Activated T-cell treated with anti-CD3 and anti-CD28 coated beads for 4 hours (primary cell): Measurements from ENCODE around the gene SKIL.
"Not testable (repeated sequence)": the region's sequence is repeated elsewhere in the genome, so short reads cannot be mapped to it uniquely, and the experiment has no call there.

ENCODE experiments used
- DNase-seq: peaks from one replicate; pipeline ENCODE4 v3.0.0-alpha.2; 2020

Gene SKIL, protein sequence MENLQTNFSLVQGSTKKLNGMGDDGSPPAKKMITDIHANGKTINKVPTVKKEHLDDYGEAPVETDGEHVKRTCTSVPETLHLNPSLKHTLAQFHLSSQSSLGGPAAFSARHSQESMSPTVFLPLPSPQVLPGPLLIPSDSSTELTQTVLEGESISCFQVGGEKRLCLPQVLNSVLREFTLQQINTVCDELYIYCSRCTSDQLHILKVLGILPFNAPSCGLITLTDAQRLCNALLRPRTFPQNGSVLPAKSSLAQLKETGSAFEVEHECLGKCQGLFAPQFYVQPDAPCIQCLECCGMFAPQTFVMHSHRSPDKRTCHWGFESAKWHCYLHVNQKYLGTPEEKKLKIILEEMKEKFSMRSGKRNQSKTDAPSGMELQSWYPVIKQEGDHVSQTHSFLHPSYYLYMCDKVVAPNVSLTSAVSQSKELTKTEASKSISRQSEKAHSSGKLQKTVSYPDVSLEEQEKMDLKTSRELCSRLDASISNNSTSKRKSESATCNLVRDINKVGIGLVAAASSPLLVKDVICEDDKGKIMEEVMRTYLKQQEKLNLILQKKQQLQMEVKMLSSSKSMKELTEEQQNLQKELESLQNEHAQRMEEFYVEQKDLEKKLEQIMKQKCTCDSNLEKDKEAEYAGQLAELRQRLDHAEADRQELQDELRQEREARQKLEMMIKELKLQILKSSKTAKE

DNA sequence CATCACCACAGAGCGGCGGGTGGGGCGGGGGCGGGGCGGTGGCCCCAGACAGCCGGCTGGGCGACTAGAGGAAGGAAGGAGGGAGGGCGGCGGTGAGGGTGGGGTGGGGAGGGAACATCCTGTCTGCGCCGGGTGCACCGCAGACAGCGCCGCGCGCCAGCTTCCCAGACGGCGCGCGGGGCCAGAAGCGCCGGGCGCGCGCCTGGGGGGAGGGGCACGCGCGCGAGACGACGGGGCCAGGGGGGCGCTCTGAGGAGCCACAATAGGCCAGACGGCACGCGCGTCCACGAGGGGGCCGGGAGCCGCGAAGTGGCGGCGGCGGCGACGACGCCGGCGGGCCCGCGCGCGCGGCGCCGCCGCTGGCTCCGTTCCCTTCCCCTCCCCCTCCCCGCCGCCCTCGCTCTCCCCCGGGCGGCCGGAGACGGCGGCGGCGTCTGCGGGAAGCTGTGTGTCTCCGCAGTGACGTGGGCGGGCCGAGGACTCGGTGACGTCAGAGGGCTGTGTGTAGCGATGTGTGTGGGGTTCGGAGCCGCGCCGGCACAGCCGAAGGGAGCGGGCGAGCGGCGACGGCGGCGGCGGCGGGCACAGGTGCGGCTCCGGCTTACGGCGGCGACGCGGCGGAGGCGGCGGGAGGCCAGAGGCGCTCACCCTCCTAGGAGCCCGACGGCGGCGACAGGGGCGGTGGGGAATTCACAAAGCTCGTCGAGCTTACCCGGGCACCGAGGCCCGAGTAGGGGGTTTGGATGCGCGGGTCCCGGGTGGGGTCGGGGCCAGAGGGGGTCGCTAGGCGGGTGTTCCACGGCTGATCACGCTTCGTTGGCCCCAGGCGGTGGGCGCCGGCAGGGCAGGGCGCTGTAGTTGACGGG lies at the start of gene SKIL:
TSS of gene SKIL (plus strand) at position 540 of the 866 bp plus-strand sequence. CDS start 2,617 bp downstream, outside the sequence.
- peak; percentile 96 for DNase-seq

DNA sequence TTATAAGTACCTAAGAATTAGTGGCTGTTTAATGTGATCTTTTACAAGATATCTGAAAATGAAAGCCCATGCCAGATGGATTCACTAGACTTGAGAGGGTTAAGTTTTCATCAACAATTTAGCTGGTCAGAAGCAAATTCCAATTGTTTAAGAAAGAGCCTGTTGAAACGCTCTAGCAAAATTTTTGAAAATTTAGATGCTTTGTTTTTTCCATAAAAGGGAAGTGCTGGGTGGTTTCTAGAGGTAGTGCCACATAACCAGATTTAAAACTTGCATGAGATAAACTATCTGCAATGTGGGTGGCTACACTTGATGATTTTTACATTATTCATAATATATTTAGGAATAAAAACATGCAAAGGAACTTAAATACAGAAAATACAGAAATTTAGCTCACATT lies 48.5 kb upstream of the SKIL start:
- DNase-seq: no peak

GRCh38 chr3:170317954-170318353 lies 39.6 kb upstream of the SKIL start:
- DNase-seq: no peak

DNA sequence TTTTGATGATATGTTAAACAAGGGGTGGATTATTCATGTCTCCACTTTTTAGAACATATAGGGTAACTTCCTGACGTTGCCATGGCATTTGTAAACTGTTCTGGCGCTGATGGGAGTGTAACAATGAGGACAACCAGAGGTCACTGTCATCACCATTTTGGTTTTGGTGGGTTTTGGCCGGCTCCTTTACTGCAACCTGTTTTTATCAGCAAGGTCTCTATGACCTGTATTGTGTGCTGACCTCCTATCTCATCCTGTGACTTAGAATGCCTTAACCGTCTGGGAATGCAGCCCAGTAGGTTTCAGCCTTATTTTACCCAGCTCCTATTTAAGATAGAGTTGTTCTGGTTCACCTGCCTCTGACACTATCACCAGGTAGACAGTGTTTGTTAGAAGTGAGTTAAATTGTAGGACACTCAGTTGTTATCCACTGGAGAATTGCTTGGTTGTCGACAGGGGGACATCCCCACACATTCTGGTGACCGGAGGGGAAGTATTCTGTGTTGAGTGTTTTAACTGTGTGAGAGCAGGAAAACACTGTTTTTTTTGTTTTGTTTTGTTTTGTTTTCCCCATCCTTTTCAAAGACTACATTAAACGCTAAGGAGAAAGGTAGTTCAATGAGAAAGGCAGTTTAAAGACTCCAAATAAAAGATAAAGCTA lies 36.9 kb upstream of the SKIL start:
- DNase-seq: no peak

- no peak for DNase-seq
Measured at GRCh38 chr3:170321321-170322034, 36.0 kb upstream of the SKIL start.

DNA sequence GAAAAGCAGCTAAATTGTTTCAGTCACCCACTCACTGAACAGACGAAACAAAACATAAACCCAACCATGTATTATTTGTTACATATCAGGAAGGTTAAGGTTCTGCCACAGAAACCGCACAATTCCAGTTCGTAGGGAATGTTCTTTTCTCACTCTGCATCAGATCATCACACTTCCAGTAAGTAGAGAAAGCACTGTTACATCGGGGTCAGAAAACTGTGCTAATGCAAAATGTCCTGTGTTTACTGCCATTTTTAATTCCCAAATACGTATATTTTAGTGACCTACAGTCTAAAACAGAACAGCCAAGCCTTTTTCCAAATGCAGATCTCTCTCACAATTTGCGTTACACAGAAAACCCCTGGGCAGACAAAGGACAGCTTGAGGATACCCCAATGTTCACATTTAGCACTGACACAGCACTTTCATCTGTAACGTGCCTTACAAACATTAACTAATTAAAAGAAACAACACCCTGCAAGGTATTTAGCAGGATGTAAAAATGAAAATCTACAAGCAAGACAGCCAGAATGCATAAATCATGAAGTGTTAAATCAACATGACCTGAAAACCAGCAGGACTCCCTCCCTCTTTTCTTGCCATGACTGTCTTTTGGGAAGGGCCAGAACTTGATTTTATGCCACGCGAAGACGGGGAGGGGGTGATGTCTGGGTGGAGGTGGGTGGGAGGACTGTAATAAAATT lies 34.8 kb upstream of the SKIL start:
- no peak for DNase-seq

DNA sequence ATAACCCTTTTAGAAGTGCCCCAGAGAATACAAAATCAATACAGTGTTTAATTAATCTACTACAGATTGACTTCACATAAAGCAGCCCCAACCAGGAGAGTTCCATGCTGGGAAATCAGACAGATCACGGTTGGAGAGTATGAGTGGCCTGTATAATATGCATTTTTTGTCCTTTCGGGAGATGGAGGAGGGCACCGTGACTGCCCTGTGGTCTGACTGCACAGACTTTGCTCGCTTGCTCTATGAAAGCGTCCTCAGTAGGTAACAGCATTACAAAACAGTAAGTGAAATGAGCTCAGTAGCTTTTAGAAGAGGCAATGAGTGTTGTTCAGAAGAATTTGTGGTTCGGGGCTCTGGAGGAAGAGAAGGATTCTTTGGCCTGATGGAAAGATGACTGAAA lies 34.2 kb upstream of the SKIL start:
- no peak for DNase-seq

- no peak for DNase-seq
Measured at GRCh38 chr3:170324962-170325361, 32.6 kb upstream of the SKIL start.

GRCh38 chr3:170327040-170327808 lies 30.3 kb upstream of the SKIL start:
- no peak for DNase-seq

GRCh38 chr3:170327868-170328548 lies 29.5 kb upstream of the SKIL start:
- not testable (repeated sequence) for DNase-seq

DNA sequence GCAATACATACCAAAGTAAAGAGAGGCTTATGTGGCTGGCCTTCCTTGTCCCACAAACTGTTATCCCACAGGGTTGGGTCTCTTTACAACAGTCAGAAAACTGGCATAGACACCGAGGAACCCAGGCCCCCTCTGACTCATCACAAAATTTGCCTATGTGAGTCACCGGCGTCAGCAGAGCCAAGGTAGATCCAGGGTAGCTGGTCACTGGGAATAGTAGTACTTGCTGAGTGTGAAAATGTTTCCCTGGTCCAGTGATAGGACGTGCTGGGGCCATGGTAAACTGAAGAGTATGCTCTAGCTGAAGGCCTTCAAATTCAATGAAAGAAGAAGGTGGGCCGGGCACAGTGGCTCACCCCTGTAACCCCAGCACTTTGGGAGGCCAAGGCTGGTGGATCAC lies 27.1 kb upstream of the SKIL start:
- DNase-seq: no peak

DNA sequence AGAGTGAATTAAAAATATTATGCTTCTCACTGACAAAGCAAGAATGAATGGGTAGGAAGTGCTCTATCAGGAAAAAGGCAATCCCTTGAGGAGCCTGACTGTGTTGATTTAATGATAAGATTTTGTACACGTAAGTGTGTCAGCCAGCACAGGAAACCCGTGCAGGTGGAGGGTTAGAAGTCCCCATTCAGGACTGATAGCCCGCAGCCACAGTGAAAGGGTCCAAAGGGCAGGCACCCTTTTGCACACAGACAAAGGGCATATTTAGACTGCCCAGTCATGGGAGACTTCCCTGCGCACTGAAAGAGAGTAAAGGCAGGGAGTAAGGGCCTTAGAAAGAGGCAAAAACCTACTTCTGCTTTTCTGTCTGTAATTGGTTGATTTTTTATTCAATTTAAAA lies 26.4 kb upstream of the SKIL start:
- DNase-seq: no peak

- no peak for DNase-seq
Measured at GRCh38 chr3:170337420-170337819, 20.1 kb upstream of the SKIL start.

- no peak for DNase-seq
Measured at GRCh38 chr3:170338690-170339340, 18.7 kb upstream of the SKIL start.

GRCh38 chr3:170342273-170342672 lies 15.2 kb upstream of the SKIL start:
- not testable (repeated sequence) for DNase-seq

DNA sequence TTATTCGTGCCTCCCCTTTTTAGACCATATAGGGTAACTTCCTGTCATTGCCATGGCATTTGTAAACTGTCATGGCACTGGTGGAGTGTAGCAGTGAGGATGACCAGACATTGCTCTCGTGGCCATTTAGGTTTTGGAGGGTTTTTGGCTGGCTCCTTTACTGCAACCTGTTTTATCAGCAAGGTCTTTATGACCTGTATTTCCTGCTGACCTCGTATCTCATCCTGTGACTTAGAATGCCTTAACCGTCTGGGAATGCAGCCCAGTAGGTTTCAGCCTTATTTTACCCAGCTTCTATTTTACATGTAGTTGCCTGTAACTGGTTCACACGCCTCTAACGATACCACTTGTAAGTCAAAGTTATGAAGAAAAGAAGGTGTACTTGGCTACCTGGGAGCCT lies 13.7 kb upstream of the SKIL start:
- DNase-seq: not testable (repeated sequence)

GRCh38 chr3:170344971-170345370 lies 12.5 kb upstream of the SKIL start:
- no peak for DNase-seq

GRCh38 chr3:170346481-170347392 lies 10.8 kb upstream of the SKIL start:
- no peak for DNase-seq
